IMR-90 (cell line): ENCODE results near the gene GRM8. TPM values are rescaled to one million over a fixed set of nuclear protein-coding genes. Genes with fewer than 3 reads are reported as not detected.

Experiments
- ATAC-seq: fragments of 200-7000 bp; cut with Tn5 transposase; 2 replicates; pipeline ENCODE4 v1.9.1; 2020; ENCODE audit warnings: low read depth, mild to moderate bottlenecking, moderate library complexity
- BruUV-seq: library from RNA; stranded (reverse); fragments of 400-500 nt; replicated peaks from 2 replicates; lab custom pipeline; 2021; lab: Mats Ljungman, UMichigan
- CTCF ChIA-PET: fragments of 300-600 bp; formaldehyde crosslinking; extraction: SDS; loops from one replicate; lab custom pipeline; 2021; ENCODE audit warnings: antibody characterized with exemption; lab: Yijun Ruan, JAX
- POLR2A ChIA-PET: fragments of 300-600 bp; sonication (Branson Sonifier 250); formaldehyde crosslinking; loops from one replicate; lab custom pipeline; 2022; ENCODE audit warnings: antibody characterized with exemption; ENCODE audit not compliant: unreplicated experiment; lab: Charles Lee
- DNase-seq: peaks from one replicate; pipeline ENCODE4 v3.0.0; 2013
- H2AFZ ChIP-seq: replicated peaks from 2 replicates; pipeline ENCODE3; 2013; ENCODE audit warnings: low read length, mild to moderate bottlenecking; ENCODE audit not compliant: poor library complexity
- H2AK5ac ChIP-seq: 2 replicates; pipeline ENCODE4 v1.6.1; 2013; ENCODE audit warnings: low read depth, low read length, inconsistent platforms
- H2AK9ac ChIP-seq: replicated peaks from 2 replicates; pipeline ENCODE3; 2013; ENCODE audit warnings: mild to moderate bottlenecking, low read depth, low read length, moderate library complexity; ENCODE audit not compliant: poor library complexity
- H2BK120ac ChIP-seq: 2 replicates; pipeline ENCODE4 v1.6.1; 2013; ENCODE audit warnings: low read depth, low read length, inconsistent platforms
- H2BK15ac ChIP-seq: 3 replicates; pipeline ENCODE4 v1.6.1; 2013; ENCODE audit warnings: low read depth, low read length, inconsistent platforms
- H2BK20ac ChIP-seq: 2 replicates; pipeline ENCODE4 v1.6.1; 2013; ENCODE audit warnings: low read depth, mild to moderate bottlenecking, inconsistent platforms, low read length, moderate library complexity
- H2BK5ac ChIP-seq: 2 replicates; pipeline ENCODE4 v1.6.1; 2013; ENCODE audit warnings: mild to moderate bottlenecking, low read depth, low read length, inconsistent platforms; ENCODE audit not compliant: poor library complexity, severe bottlenecking
- H3K14ac ChIP-seq: replicated peaks from 2 replicates; pipeline ENCODE4 v1.6.1; 2013; ENCODE audit warnings: low read depth, low read length, inconsistent platforms
- H3K18ac ChIP-seq: 2 replicates; pipeline ENCODE4 v1.6.1; 2013; ENCODE audit warnings: low read depth, low read length, control low read depth
- H3K23ac ChIP-seq: 2 replicates; pipeline ENCODE4 v1.6.1; 2013; ENCODE audit warnings: low read depth, low read length, inconsistent platforms
- H3K27ac ChIP-seq: 2 replicates; pipeline ENCODE4 v1.5.1; 2013; ENCODE audit warnings: mild to moderate bottlenecking, control low read depth, low read length; ENCODE audit not compliant: insufficient read depth
- H3K27me3 ChIP-seq: 2 replicates; pipeline ENCODE4 v1.6.1; 2013; ENCODE audit warnings: low read length; ENCODE audit not compliant: control insufficient read depth, insufficient read depth
- H3K36me3 ChIP-seq: 2 replicates; pipeline ENCODE4 v1.6.1; 2013; ENCODE audit warnings: low read length, mixed read lengths; ENCODE audit not compliant: control insufficient read depth, insufficient read depth
- H3K4ac ChIP-seq: 2 replicates; pipeline ENCODE4 v1.6.1; 2013; ENCODE audit warnings: low read depth, low read length, inconsistent platforms
- H3K4me1 ChIP-seq: 2 replicates; pipeline ENCODE4 v1.6.1; 2013; ENCODE audit warnings: low read length, mixed read lengths; ENCODE audit not compliant: control insufficient read depth, insufficient read depth
- H3K4me2 ChIP-seq: 2 replicates; pipeline ENCODE4 v1.6.1; 2013; ENCODE audit warnings: low read depth, mild to moderate bottlenecking, control low read depth, low read length, moderate library complexity
- H3K4me3 ChIP-seq: 2 replicates; pipeline ENCODE4 v1.5.1; 2013; ENCODE audit warnings: low read depth, mild to moderate bottlenecking, control low read depth, low read length, moderate library complexity; ENCODE audit not compliant: insufficient read depth
- H3K56ac ChIP-seq: 2 replicates; pipeline ENCODE4 v1.6.1; 2013; ENCODE audit warnings: low read length, inconsistent platforms; ENCODE audit not compliant: insufficient read depth; ENCODE audit errors: extremely low read depth
- H3K79me1 ChIP-seq, 2 experiments: 2 replicates each; pipeline ENCODE4 v1.6.1; 2013; ENCODE audit warnings: low read length in 2 of 2, inconsistent platforms in 1 of 2, low read depth in 1 of 2
- H3K9ac ChIP-seq: 2 replicates; pipeline ENCODE4 v1.6.1; 2013; ENCODE audit warnings: low read depth, low read length, control low read depth
- H3K9me1 ChIP-seq: 2 replicates; pipeline ENCODE4 v1.6.1; 2013; ENCODE audit warnings: low read length, inconsistent platforms; ENCODE audit not compliant: insufficient read depth
- H3K9me3 ChIP-seq: 2 replicates; pipeline ENCODE4 v1.6.1; 2013; ENCODE audit warnings: low read length; ENCODE audit not compliant: control insufficient read depth, insufficient read depth
- H4K20me1 ChIP-seq: 2 replicates; pipeline ENCODE4 v1.6.1; 2013; ENCODE audit warnings: low read length, inconsistent platforms; ENCODE audit not compliant: insufficient read depth
- H4K5ac ChIP-seq: 2 replicates; pipeline ENCODE4 v1.6.1; 2013; ENCODE audit warnings: mild to moderate bottlenecking, low read depth, low read length, control low read depth
- H4K8ac ChIP-seq, 2 experiments: 2 replicates each; pipeline ENCODE4 v1.6.1; 2013; ENCODE audit warnings: low read depth in 2 of 2, low read length in 2 of 2, control low read depth in 1 of 2, inconsistent platforms in 1 of 2
- H4K91ac ChIP-seq: 2 replicates; pipeline ENCODE4 v1.6.1; 2013; ENCODE audit warnings: low read depth, low read length, inconsistent platforms; ENCODE audit not compliant: insufficient read depth
- RFX5 ChIP-seq: IDR thresholded peaks from 2 replicates; pipeline ENCODE4 v1.8.0; 2012; ENCODE audit warnings: low read depth, mild to moderate bottlenecking, low read length, moderate library complexity
- WGBS, 2 experiments: methylation state at CpG; one replicate each; pipeline versions ENCODE4 v1.1.5 to v1.1.7; 2013; ENCODE audit warnings: missing lambda C conversion rate in 2 of 2; ENCODE audit not compliant: insufficient read length in 1 of 2; ENCODE audit errors: extremely low coverage in 2 of 2; 5-methylcytosine and 5-hydroxymethylcytosine counted together
- dilution Hi-C: fragments of 300-500 bp; cut with HindIII; formaldehyde crosslinking; loops from one replicate; pipeline ENCODE4 v1.14.3; 2018; ENCODE audit warnings: low sequenced_read_pairs; ENCODE audit not compliant: unreplicated experiment
- in situ Hi-C: fragments of 300-500 bp; cut with MboI; formaldehyde crosslinking; loops from 3 replicates; pipeline ENCODE4 v1.14.3; 2019; ENCODE audit warnings: low sequenced_read_pairs, inconsistent platforms, mixed read lengths
- intact Hi-C: fragments of 100-400 bp; cut with micrococcal nuclease; formaldehyde crosslinking; loops from 2 replicates; pipeline ENCODE4 v1.10.0; 2022
- polyA plus RNA-seq, 3 experiments: library from polyadenylated mRNA; depleted of rRNA; stranded (reverse); fragments of >200 nt; gene quantifications; 2 replicates each; pipeline ENCODE4 v1.2.3, GENCODE V29; 2012; ENCODE audit warnings: low replicate concordance in 1 of 3
- total RNA-seq: library from RNA; depleted of rRNA; stranded (reverse); fragments of >200 nt; gene quantifications from 2 replicates; pipeline ENCODE4 v1.2.3, GENCODE V29; 2012

GRM8 gene
- total and polyA plus RNA-seq, 2 of the 4 experiments (the other 2 are of a cell fraction): not detected

DNA sequence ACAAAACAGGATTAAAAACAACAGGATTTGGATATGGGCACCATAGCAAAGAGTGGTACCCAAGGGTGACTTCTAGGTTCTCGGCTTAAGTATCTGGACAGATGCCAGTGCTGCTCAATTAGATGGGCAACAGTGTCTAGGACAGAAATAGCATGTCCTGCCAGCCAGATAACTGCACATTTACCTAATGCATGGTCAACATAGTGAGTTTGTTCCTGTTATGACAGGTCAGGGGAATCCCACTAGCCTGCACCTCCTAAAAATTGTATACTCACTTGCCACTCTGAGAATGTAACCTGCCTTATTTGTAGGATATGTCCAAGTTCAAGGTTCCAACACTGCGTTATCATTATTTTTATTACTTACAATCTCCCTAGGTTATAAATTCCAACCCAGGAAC, 471.7 kb downstream of the GRM8 start:
- Histone ChIP-seq H3K27me3 (no peaks in the 10 kb centered on the region), H2BK120ac (no peak overlapping the region), H3K14ac (no peak overlapping the region), H3K4me2 (no peak overlapping the region), H3K56ac (no peak overlapping the region), H2AK9ac (no peak overlapping the region), H3K23ac (no peak overlapping the region), H3K9me1 (no peaks in the 10 kb centered on the region), H3K4ac (no peak overlapping the region), H2AFZ (no peak overlapping the region), H2BK5ac (no peak overlapping the region), H4K20me1 (no peaks in the 10 kb centered on the region), H3K36me3 (no peaks in the 10 kb centered on the region), H3K4me3 (no peak overlapping the region), H3K9ac (no peak overlapping the region), H2AK5ac (no peak overlapping the region), H2BK20ac (no peak overlapping the region), H4K8ac (no peak overlapping the region), H3K18ac (no peak overlapping the region), H3K4me1 (no peaks in the 10 kb centered on the region), H4K5ac (no peak overlapping the region), H4K91ac (no peak overlapping the region), H3K79me1 (no peaks in the 10 kb centered on the region), H3K9me3 (no peaks in the 10 kb centered on the region; the same call in 1 of the 2 replicates), H2BK15ac (no peak overlapping the region), H3K27ac (no peak overlapping the region)
- no peak for ATAC-seq
- TF ChIP-seq RFX5: no peak
- no peak for DNase-seq
- POLR2A ChIA-PET: no interaction called here
- intact Hi-C loops: no loop called here
- no CpG with 5 or more reads among the region's 2 CpGs for WGBS, 2 experiments
- no TSS peak for BruUV-seq
- dilution Hi-C loops: no loop called here
- CTCF ChIA-PET: no interaction called here
- in situ Hi-C loops: no loop called here
